HepG2 (cell line): ENCODE results near the gene AGTPBP1. TPM values are rescaled to one million over a fixed set of nuclear protein-coding genes. Genes with fewer than 3 reads are reported as not detected.

Source experiments
- AKNA ChIP-seq: sonication (generic); formaldehyde crosslinking; IDR thresholded peaks from 2 replicates; pipeline ENCODE4 v1.4.0; 2020; ENCODE audit warnings: missing genetic modification reagents, borderline replicate concordance
- ETS1 ChIP-seq: sonication (generic); formaldehyde crosslinking; IDR thresholded peaks from 2 replicates; pipeline ENCODE4 v1.4.0; 2020; ENCODE audit warnings: missing genetic modification reagents
- FOSL2 ChIP-seq: sonication (generic); formaldehyde crosslinking; IDR thresholded peaks from 2 replicates; pipeline ENCODE4 v1.4.0; 2020; ENCODE audit warnings: missing genetic modification reagents
- HNRNPLL ChIP-seq: fragments of 200-400 bp; formaldehyde crosslinking; IDR thresholded peaks from 2 replicates; pipeline ENCODE4 v1.6.1; 2017; ENCODE audit warnings: mild to moderate bottlenecking, low read depth, low read length; ENCODE audit not compliant: poor library complexity, severe bottlenecking
- HNRNPUL1 ChIP-seq: fragments of 200-400 bp; formaldehyde crosslinking; IDR thresholded peaks from 2 replicates; pipeline ENCODE4 v1.6.1; 2017; ENCODE audit warnings: low read depth, mild to moderate bottlenecking, low read length, moderate library complexity
- HOMEZ ChIP-seq: IDR thresholded peaks from 2 replicates; pipeline ENCODE4 v1.6.1; 2016; ENCODE audit warnings: low read depth
- MLLT10 ChIP-seq: sonication (generic); formaldehyde crosslinking; IDR thresholded peaks from 2 replicates; pipeline ENCODE4 v1.4.0; 2020; ENCODE audit warnings: missing genetic modification reagents
- MZF1 ChIP-seq: sonication (generic); formaldehyde crosslinking; IDR thresholded peaks from 2 replicates; pipeline ENCODE4 v1.8.1; 2023; ENCODE audit warnings: mild to moderate bottlenecking, missing genetic modification reagents, borderline replicate concordance
- NFKBIZ ChIP-seq: IDR thresholded peaks from 2 replicates; pipeline ENCODE4 v1.6.1; 2018; ENCODE audit warnings: missing genetic modification reagents, missing compliant biosample characterization
- PHF8 ChIP-seq: sonication (generic); formaldehyde crosslinking; IDR thresholded peaks from 2 replicates; pipeline ENCODE4 v1.5.0; 2020; ENCODE audit warnings: missing genetic modification reagents
- RBM22 ChIP-seq: fragments of 200-400 bp; formaldehyde crosslinking; optimal IDR thresholded peaks from 2 replicates; pipeline ENCODE3; 2017; ENCODE audit warnings: mild to moderate bottlenecking, low read length, moderate library complexity
- SSRP1 ChIP-seq: IDR thresholded peaks from 2 replicates; pipeline ENCODE4 v1.6.1; 2016; ENCODE audit warnings: control low read depth
- SYNCRIP ChIP-seq: fragments of 200-400 bp; formaldehyde crosslinking; IDR thresholded peaks from 2 replicates; pipeline ENCODE4 v1.6.1; 2018; ENCODE audit warnings: mild to moderate bottlenecking, low read depth, low read length; ENCODE audit not compliant: insufficient read depth
- TFDP2 ChIP-seq: sonication (generic); formaldehyde crosslinking; IDR thresholded peaks from 2 replicates; pipeline ENCODE4 v1.4.0; 2020; ENCODE audit warnings: missing genetic modification reagents
- ZNF678 ChIP-seq: sonication (generic); formaldehyde crosslinking; IDR thresholded peaks from 2 replicates; pipeline ENCODE4 v1.4.0; 2020; ENCODE audit warnings: mild to moderate bottlenecking, missing genetic modification reagents
- ZNF75D ChIP-seq: sonication (generic); formaldehyde crosslinking; IDR thresholded peaks from 2 replicates; pipeline ENCODE4 v1.8.1; 2023; ENCODE audit warnings: missing genetic modification reagents, mild to moderate bottlenecking, borderline replicate concordance
- ZSCAN5A ChIP-seq: sonication (generic); formaldehyde crosslinking; IDR thresholded peaks from 2 replicates; pipeline ENCODE4 v1.8.0; 2022; ENCODE audit warnings: mild to moderate bottlenecking, missing genetic modification reagents, borderline replicate concordance
- polyA plus RNA-seq, 8 experiments: library from polyadenylated mRNA; depleted of rRNA in 3 of 8; stranded (reverse) in 7 of 8; unstranded in 1 of 8; fragments of >200 nt; fragmentation: Illumina TruSeq in 4 of 8; extraction: Trizol in 4 of 8; gene quantifications; 2 replicates each; pipeline versions ENCODE4 v1.2.1 to v1.2.3, GENCODE V29; 2011 to 2016; ENCODE audit warnings: low read depth in 4 of 8, missing spikeins in 1 of 8, mixed read lengths in 1 of 8; ENCODE audit not compliant: insufficient read depth in 1 of 8
- total RNA-seq, 5 experiments: library from RNA; depleted of rRNA; stranded (reverse); fragments of >200 nt; fragmentation: Illumina TruSeq; extraction: Trizol; gene quantifications; 2 replicates each; pipeline ENCODE4 v1.2.3, GENCODE V29; 2016; ENCODE audit warnings: low read depth in 1 of 5

Gene AGTPBP1
- total and polyA plus RNA-seq, 2 of the 13 experiments (the other 11 are each of a cell fraction or from before 2014, with no cell fraction given), result 9.7 to 22.3 TPM

GRCh38 chr9:85723215-85723614 is 18.5 kb downstream of the AGTPBP1 start (continued):
- TF ChIP-seq ZSCAN5A (CRISPR knock-in tag), result peak; percentile 58; the same call in 1 of the 2 replicates
- no peak for TF ChIP-seq HNRNPLL
- no peak for TF ChIP-seq RBM22
- no peak for TF ChIP-seq SYNCRIP
- TF ChIP-seq ZNF678 (CRISPR knock-in tag), result no peak
- no peak; the same call in 1 of the 2 replicates for TF ChIP-seq FOSL2 (CRISPR knock-in tag)
- no peak for TF ChIP-seq HNRNPUL1
- TF ChIP-seq AKNA, result no peak
- no peak for TF ChIP-seq ZNF75D (CRISPR knock-in tag)
- no peak for TF ChIP-seq ETS1 (CRISPR knock-in tag)
- no peak for TF ChIP-seq MZF1 (CRISPR knock-in tag)
- TF ChIP-seq MLLT10 (CRISPR knock-in tag), result no peak
- no peak for TF ChIP-seq TFDP2 (CRISPR knock-in tag)
- TF ChIP-seq SSRP1, result no peak
- no peak for TF ChIP-seq PHF8 (CRISPR knock-in tag)
- no peak for TF ChIP-seq NFKBIZ (CRISPR knock-in tag)
- TF ChIP-seq HOMEZ (CRISPR knock-in tag), result peak; percentile 79
